Right lobe of liver (tissue), 6 donors: Measurements from ENCODE around the gene VPS8. TPM values are rescaled to one million over a fixed set of nuclear protein-coding genes. Genes with fewer than 3 reads are reported as not detected.

Experiments used
- ATAC-seq, 4 donors: fragments of 200-7000 bp; cut with Tn5 transposase; one replicate each; pipeline ENCODE4 v1.9.1; 2020; ENCODE audit warnings: mild to moderate bottlenecking in 4 of 4, moderate library complexity in 4 of 4
- DNase-seq, 3 donors: peaks; one replicate each; pipeline ENCODE4 v3.0.0-alpha.2; 2020
- H3K27ac ChIP-seq, 3 donors: fragments of 200-600 bp; one replicate each; pipeline ENCODE4 v1.8.0; 2022
- H3K27me3 ChIP-seq, 2 donors: fragments of 200-600 bp; one replicate each; pipeline ENCODE4 v1.8.0; 2022
- H3K36me3 ChIP-seq, 4 donors: fragments of 200-600 bp; sonication (generic) in 1 of 4; one replicate each; pipeline versions ENCODE4 v1.5.1 to v1.8.0; 2017 to 2022; ENCODE audit warnings: control low read depth in 1 of 4
- H3K4me1 ChIP-seq, 4 donors: fragments of 200-600 bp; sonication (generic) in 1 of 4; one replicate each; pipeline versions ENCODE4 v1.5.1 to v1.8.0; 2017 to 2022; ENCODE audit warnings: control low read depth in 1 of 4
- H3K4me3 ChIP-seq, 3 donors: fragments of 200-600 bp; one replicate each; pipeline ENCODE4 v1.8.0; 2022
- H3K9me3 ChIP-seq, 4 donors: fragments of 200-600 bp; sonication (generic) in 1 of 4; one replicate each; pipeline versions ENCODE4 v1.5.1 to v1.8.0; 2017 to 2022; ENCODE audit warnings: control low read depth in 1 of 4
- CTCF ChIP-seq, 4 donors: fragments of 200-600 bp in 3 of 4; fragments of 450-650 bp in 1 of 4; IDR thresholded peaks; one replicate each; pipeline versions ENCODE4 v1.5.1 to v1.8.0; 2016 to 2022; ENCODE audit warnings: antibody characterized with exemption in 4 of 4, mild to moderate bottlenecking in 2 of 4
- POLR2A ChIP-seq: fragments of 450-650 bp; IDR thresholded peaks from one replicate; pipeline ENCODE4 v1.6.1; 2017; ENCODE audit warnings: antibody characterized with exemption, mild to moderate bottlenecking
- WGBS: methylation state at CpG from one replicate; pipeline ENCODE4 v1.1.6; 2018; ENCODE audit warnings: low coverage, low lambda C conversion rate; ENCODE audit not compliant: insufficient coverage; ENCODE audit errors: missing lambda C conversion rate; 5-methylcytosine and 5-hydroxymethylcytosine counted together
- intact Hi-C, 2 donors: fragments of 100-400 bp; cut with DNase I; formaldehyde crosslinking; loops; one replicate each; pipeline versions ENCODE4 v1.11.2 to v1.14.1; 2022
- total RNA-seq, 6 experiments: library from RNA; depleted of rRNA in 2 of 6; stranded (reverse); fragments of >200 nt in 2 of 6; fragmentation: NEBNext Ultra II Directional in 3 of 6; extraction: Animal tissue kit (Norgen Biotek cat#: 25700) in 3 of 6; gene quantifications; one replicate each; pipeline versions ENCODE4 v1.1.0 to v1.2.4, GENCODE V29; 2016 to 2023
- donor health status: DM: no; HTN: yes; CAD: no.
- donor health status: DM: no; HTN: no; CAD: no.
- donor health status: DM: no; HTN: no; CAD: no.
- donor health status: DM: no; HTN: yes; CAD: no.
- donor health status: DM: no; HTN: yes; CAD: no.

Gene VPS8
- total RNA-seq, 6 experiments from 2014 or later = 20.4 to 24.5 (median 21.3) TPM

GRCh38 chr3:184765730-184766074, 46.3 kb upstream of the VPS8 start:
- DNase-seq = no peak
- peak in 3 of 4 donors; percentile 12 to 55 (median 46) for ATAC-seq
- TF ChIP-seq POLR2A (no peak), CTCF (IDR thresholded peaks at IDR 0.05) (no peak)
- Histone ChIP-seq H3K27me3 (no peaks in the 10 kb centered on the region), H3K36me3 (no peaks in the 10 kb centered on the region), H3K4me3 (no peak overlapping the region), H3K9me3 (no peaks in the 10 kb centered on the region), H3K27ac (no peak overlapping the region), H3K4me1 (no peaks in the 10 kb centered on the region)
- WGBS = 53% methylated on average over 7 of the region's 7 CpGs
- intact Hi-C loops = no loop called here

- H3K9me3 ChIP-seq = no peaks in the 10 kb centered on the region
- TF ChIP-seq CTCF (IDR thresholded peaks at IDR 0.05) (no peak), POLR2A (no peak)
- H3K4me1 ChIP-seq = no peaks in the 10 kb centered on the region
- ATAC-seq (no peak), DNase-seq (no peak)
- no peaks in the 10 kb centered on the region for H3K36me3 ChIP-seq
- H3K4me3 ChIP-seq = no peak overlapping the region
- no peaks in the 10 kb centered on the region for H3K27me3 ChIP-seq
- intact Hi-C loops = no loop called here
- 90% methylated on average over 4 of the region's 4 CpGs for WGBS
- H3K27ac ChIP-seq = no peak overlapping the region
Measured at GRCh38 chr3:184766555-184767261, 45.3 kb upstream of the VPS8 start.

GRCh38 chr3:184767377-184767776, 44.6 kb upstream of the VPS8 start:
- ATAC-seq = no peak
- intact Hi-C loops = no loop called here

GRCh38 chr3:184769382-184770170, 42.4 kb upstream of the VPS8 start:
- no peaks in the 10 kb centered on the region for H3K4me1 ChIP-seq
- H3K9me3 ChIP-seq = no peaks in the 10 kb centered on the region
- H3K27ac ChIP-seq = no peak overlapping the region
- 62% methylated on average over 11 of the region's 26 CpGs for WGBS
- no peak for DNase-seq
- TF ChIP-seq POLR2A (no peak), CTCF (IDR thresholded peaks at IDR 0.05) (no peak)
- ATAC-seq = no peak
- H3K27me3 ChIP-seq = no peaks in the 10 kb centered on the region
- H3K4me3 ChIP-seq = no peak overlapping the region
- no peaks in the 10 kb centered on the region for H3K36me3 ChIP-seq
- intact Hi-C loops = no loop called here

More at GRCh38 chr3:184767377-184767776, 44.6 kb upstream of the VPS8 start:
- Histone ChIP-seq H3K4me3 (no peak overlapping the region), H3K36me3 (no peaks in the 10 kb centered on the region), H3K27ac (no peak overlapping the region), H3K4me1 (no peaks in the 10 kb centered on the region), H3K9me3 (no peaks in the 10 kb centered on the region), H3K27me3 (no peaks in the 10 kb centered on the region)
- WGBS = 85% methylated on average over 4 of the region's 12 CpGs
- no peak for DNase-seq
- TF ChIP-seq CTCF (IDR thresholded peaks at IDR 0.05) (no peak), POLR2A (no peak)
